Urothelium cell line (cell line): ENCODE measurements around the gene COL4A2.
"Not testable (repeated sequence)": the region's sequence is repeated elsewhere in the genome, so short reads cannot be mapped to it uniquely, and the experiment has no call there.

Experiments
- DNase-seq: peaks from one replicate; pipeline ENCODE4 v3.0.0; 2011; ENCODE audit warnings: low spot score, mixed read lengths
- FAIRE-seq: peaks from 2 replicates; lab custom pipeline; 2011; peaks lifted over from hg19 to GRCh38; lab: Jason Lieb, UNC

COL4A2 gene

DNA sequence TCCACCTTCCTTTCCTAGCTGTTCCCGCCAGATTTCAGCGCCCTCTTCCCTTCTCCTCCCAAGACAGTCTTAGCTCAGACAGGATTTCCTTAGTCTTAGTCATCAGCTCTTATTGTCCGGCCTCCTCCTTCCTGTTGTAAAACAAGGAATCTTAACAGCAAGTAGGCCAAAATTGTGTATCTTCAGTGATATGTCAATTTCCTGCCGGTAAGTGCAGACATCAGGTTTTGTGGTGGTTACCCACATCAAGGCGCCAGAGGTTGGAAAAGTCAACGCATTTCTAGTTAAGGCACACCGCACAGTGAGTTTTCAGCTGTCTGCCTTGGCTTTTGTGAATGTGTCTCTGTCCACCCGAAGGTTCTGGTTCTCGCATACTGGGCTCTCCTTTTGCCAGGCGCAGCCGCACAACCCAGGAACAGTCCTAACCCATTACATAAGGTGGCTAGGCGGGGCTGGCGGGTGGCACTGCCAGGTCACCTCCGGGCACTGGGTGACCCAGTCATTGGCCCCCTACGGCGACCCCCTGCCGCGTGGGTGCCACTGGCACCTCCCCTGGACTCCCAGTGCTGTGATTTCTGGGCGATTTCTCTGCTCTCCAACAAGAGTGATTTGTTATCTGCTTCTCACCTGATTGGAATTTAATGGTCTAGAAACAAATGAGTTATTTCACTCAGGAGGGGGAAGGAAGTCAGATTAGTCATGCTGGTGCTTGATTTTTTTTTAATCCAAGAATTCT, 12.9 kb downstream of the COL4A2 start:
- FAIRE-seq = no peak
- DNase-seq = peak; percentile 65

DNA sequence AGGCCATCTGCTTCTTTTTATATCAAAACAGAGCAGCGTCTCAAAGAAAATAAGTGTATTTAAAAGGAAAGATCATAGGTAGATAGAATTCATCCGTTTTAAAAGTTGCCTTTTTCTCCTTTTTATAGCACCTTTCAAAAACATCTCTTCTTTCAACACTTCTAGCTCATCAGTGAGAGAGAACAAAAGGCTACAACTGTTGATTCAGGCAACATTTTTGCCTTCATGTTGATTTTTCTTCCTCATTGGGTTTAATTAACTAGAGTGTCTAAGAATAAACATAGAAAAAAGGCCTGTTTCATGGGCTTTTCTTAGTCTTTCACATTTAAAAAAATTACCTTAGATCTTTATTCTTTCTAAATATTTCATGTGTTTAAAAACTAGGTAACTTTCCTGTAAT, 13.6 kb downstream of the COL4A2 start:
- DNase-seq = no peak
- no peak for FAIRE-seq

DNA sequence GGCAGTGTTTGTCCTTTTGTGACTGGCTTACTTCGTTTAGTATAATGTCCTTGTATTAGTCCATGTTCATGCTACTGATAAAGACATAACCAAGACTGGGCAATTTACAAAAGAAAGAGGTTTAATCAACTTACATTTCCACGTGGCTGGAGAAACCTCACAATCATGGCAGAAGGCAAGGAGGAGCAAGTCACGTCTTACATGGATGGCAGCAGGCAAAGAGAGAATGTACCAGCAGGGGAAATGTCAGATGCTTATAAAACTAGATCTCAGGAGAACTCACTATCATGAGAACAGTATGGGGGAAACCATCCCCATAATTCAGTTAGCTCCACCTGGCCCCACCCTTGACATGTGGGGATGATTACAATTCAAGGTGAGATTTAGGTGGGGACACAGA, 14.5 kb downstream of the COL4A2 start:
- not testable (repeated sequence) for FAIRE-seq, DNase-seq

DNA sequence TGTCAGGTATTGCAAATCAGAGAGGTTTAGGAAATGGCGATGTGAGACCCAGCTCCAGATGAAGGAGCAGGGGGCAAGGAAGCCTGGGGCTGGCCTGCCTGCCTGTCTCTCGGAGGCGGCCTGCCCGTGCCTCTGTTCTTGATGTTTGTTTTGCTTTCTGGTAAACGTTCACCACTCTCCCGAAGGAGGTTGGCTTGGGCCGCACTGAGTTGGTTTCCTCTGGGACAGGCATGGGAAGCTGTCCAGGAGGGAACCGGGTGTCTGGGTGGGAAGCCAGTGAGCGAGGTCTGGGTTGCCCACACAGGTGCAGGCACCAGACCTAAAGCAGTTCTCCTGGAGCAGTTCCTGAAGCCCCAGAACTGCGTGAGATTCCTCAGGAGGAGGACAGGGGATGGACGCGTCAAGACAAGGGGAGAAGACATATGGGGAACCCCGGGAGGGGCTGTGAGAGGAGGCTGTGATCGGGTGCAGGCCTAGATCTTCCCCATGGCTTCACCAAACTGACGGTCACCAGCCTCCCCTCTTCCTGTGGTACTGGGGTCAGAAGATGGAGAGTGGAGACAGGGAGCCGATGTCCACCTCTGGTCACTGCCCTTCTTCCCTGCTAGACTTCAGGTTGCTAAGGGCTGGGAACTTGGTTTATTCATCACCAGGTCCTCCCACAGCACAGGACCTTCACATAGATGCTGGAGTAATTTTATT, 15.2 kb downstream of the COL4A2 start:
- DNase-seq (no peak), FAIRE-seq (no peak)

DNA sequence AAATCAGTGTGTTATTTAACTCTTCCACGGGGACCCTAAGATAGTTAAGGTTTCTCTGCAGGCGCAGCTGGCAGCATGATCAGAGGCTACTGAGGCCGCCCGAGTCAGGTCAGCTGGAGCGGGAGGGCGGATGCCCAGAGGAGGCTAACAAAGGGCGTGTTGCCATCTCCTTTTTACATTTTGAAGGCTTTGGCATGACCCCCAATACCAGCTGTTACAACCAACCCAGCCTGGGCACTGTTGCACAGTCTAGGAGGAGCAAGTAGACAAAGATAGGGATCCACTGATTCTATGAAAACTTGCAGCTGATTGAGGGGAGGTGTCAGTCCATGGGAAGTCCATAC, 15.7 kb downstream of the COL4A2 start:
- FAIRE-seq = no peak
- DNase-seq = no peak

DNA sequence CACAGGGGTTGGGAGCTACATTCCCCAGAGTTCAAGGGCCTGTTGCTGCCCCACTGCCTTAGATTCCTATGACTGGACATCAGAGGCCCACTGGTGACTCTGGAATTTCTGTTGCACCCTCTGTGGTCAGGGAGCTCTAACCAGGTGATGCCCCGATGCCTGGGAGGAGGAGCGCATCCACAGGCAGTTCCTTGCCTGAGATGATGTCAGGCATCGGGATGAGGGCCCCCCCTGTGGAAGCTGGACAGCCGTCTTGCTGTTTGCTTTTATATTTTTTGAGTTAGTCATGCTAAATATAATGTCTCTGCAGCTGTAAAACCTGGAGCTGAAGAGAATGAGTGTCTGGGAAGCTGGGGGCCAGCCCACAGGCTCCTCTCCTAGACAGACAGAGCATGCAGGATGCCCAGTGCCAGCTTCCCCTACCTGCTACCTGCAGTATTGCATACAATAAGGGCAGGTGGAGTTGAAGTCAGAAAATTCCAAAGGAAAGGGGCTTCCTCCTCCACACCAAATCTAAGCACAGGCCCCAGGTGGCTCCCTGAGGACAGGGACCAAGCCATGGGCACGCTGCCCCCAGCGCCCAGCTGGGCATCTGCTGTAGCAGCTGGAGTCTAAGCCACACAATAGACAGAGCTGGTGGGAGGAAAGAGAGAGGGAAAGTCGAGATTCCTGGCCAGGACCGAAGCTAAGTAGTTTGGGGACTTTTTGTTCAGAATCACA, 16.2 kb downstream of the COL4A2 start:
- no peak for FAIRE-seq

DNA sequence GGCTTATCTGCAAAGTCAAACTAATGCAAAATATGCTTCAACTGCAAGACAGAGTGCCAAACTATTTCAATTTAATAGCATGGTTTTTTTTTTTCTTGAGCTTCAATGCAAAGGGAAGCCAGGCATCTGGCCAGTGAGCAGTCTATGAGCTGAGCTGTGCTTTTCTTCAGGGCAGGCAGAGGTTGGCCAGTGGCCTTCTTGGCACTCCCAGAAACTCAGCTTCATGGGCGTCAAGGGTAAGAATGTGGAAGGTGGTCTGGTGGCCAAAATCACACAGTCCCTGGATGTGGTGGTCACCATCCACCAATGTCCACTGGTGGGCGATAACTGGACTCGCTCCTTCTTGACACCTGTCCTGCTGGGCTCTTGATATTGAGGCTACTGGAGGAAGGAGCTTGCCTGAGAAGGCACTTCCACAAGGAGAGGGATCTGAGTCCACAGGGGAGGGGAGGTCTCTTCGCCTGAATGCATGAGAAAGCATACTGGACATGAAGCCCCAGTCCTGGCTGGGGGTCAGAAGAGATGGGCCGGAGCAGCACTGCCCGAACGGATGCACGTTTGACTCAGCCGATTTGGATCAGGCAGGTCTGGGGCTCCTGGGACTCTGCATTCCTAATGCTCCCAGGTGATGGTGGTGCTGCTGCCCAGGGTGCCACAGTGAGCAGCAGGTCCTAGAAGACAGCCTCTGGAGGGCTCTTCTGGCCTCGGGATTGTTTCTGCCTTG, 17.1 kb downstream of the COL4A2 start:
- FAIRE-seq = no peak
- DNase-seq = no peak

More for the DNA sequence above, 16.2 kb downstream of the COL4A2 start:
- peak; percentile 52 for DNase-seq

DNA sequence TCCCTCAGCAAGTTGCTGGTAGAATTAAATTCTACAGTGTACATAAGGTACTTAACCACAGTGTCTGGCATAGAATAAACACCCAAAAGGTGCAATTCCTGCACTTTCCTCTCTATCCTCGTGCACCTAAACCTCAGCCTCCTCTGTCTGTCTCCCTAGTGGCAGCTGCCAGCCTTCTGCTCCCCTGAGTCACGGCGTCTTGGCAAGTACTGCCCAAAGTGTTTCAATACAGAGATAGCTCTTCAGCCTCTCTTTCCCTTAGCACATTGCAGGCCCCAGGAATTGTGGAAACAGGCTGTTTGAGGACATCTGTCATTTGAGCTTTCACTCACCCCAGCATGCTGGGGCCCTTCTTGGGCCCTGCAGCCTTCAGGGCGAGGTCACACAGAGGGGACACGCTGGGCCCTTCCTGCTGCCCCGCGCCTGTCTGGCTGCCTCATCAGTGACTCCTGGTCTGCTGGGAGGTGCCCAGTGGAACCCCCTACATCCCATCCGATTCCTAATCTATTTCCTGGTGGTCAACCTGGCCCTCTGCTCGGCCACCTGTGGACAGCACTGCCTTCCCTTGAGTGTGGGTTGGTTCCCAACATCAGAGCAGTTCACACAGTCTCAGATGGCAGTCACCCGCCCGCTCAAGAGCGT, 19.3 kb downstream of the COL4A2 start:
- DNase-seq (no peak), FAIRE-seq (no peak)

DNA sequence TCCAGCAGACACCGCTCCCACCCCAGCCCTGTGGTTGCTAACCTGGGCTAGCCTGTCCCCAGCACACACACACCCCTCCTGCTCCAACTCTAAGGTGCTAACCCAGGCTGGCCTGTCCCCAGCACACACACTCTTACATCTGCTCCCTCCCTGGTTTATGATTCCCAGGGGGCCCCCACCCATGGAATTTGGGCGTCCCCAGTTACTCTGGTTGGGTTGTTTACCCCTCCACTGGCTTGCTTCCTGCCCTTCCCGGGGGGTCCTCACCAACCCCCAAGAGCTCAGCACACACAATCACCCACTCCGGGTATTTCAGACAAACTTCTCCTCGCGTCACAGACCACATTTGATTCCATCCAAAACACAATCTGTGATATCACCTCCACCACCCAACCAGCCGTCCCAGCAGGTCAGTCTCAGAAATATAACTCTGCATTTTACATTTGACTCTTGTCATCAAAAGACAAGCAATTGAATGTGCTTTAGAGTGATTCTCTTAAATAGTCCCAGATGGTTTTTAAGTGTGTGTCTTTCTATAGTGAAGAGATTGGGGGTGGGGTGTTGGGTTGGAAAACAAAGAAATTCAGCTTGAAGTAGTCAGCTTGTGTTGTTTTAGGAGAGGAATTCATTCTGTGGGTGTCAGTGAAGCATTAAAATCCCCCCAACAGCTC, 20.1 kb downstream of the COL4A2 start:
- FAIRE-seq = no peak

DNA sequence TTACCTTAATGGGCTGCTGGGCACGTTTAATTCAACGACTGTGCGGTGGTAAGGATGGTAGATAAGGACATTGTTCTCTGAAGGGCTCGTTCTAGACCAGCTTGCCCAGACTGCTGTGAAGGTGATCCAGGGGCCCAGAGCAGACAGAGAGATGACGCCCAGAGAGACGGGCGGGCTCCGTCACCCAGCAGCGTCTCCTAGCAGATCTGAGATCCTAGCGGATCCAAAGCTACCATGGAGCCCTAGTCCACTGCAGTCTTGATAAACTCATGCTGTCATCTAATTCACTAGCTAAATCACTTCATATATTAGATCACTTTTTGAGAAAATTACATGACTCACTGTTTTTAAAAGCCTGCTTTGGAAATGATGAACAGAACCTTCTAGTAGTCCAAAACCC, 21.5 kb downstream of the COL4A2 start:
- DNase-seq (no peak), FAIRE-seq (no peak)

More for the DNA sequence above, 20.1 kb downstream of the COL4A2 start:
- DNase-seq = no peak

DNA sequence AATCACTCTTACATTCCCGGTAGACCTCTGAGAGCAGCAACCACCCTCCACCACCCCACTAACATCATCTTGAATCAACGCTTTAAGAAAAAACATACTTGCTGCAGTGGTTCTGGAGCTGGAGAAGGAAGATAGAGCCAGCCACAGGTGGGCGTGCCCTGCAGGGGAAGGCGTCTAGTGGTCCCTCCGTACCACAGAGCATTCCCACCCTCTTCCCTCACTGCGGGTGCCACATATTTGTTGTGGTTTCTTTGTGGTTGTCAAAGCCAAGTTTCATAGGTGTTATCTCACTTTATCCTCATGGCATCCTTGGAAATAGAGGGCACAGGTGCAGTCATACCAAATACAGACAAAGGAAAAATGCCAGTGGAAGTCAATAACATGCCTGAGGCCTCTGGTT, 22.2 kb downstream of the COL4A2 start:
- FAIRE-seq (no peak), DNase-seq (no peak)

DNA sequence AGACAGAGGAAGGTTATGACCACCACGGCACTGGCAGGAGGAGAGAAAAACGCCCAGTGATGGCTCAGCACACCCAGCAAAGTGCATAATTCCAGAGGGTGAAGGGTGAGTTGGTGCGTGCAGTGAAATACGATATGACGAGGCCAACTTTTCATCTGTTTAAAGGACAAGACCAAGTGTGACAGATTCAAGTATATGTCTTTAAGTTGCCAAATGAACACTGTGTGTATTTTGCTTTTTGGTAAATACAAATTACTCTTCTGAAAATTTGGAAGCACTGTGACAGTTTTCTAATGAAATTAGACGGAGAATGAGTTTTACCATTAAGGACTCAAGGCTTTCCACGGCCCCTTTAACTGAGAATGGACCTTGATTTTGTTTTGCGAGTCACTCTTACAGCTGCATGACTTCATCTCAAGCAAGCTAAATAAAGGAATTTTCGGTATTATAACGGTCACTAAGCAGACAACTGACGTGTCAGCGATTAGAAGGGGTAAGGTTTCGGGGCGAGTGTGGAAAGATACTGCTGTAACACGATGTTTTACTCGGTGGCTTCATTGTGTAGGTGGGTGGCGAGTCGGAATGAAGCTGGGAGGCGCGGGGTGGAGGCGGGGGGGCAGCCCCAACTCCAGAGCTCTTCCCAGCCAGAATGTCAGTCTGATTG, 22.8 kb downstream of the COL4A2 start:
- FAIRE-seq = no peak
- DNase-seq = no peak

DNA sequence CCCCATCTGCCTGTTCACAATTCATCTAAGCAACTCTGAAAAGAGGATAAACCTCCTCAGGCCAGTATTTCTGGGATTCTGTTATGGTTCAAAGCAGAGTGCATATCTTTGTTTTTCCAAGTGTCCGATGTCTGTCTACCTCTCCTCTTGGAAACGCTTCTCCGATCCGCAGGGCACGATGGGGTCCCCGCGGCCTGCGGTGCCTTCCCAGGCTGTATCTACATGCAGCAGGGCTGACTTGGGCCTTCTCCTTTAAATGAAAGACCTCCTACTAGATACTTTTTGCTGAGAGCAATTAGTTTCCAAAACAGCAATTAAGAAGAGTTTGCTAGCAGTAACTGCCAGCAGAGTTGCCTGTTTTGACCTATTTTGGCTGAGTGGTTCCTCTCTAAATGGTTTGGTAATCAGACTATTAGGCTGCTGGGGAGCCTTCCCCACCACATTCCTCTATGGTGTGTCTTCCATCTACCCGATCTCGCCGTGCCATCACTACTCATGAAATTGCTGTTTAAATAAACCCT, 23.5 kb downstream of the COL4A2 start:
- DNase-seq (no peak), FAIRE-seq (no peak)

DNA sequence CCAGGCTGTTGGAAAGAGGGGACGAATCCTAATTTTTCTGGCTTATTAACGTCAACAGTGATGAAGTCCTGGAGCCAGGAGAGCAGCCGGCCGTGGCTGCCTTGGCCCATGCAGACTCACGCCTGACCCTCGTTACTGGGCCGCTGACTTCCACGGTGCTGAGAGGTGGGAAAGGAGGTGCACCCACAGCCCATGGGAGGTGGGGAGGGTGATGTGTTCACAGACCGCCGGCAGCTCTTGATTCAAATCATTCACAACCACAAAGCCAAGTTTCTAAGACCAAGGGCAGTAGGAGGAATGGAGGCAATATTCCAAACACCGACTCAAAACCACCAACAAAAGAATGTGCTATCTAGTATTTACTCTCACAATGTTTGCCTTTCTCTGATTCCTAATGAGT, 24.3 kb downstream of the COL4A2 start:
- no peak for FAIRE-seq
- DNase-seq = no peak

DNA sequence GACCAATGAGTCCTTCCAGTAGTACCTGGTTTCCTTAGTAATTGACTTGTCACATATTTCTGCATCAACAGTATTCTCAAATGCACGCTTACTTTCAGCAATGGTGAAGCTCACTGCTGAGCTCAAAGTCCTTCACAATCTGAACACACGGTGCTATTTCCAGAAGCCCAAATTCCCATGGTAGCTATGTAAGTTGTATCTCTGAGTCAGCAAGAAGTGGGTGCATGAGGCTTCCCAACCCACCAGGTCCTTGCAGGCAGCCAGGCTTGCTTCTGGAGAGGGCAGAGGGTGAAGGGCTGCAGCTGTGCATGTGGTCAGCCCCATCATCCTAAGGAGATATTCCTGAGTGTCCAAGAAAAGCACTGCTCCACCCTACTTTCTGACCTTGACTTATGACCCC, 25.7 kb downstream of the COL4A2 start:
- DNase-seq = no peak
- FAIRE-seq = no peak

DNA sequence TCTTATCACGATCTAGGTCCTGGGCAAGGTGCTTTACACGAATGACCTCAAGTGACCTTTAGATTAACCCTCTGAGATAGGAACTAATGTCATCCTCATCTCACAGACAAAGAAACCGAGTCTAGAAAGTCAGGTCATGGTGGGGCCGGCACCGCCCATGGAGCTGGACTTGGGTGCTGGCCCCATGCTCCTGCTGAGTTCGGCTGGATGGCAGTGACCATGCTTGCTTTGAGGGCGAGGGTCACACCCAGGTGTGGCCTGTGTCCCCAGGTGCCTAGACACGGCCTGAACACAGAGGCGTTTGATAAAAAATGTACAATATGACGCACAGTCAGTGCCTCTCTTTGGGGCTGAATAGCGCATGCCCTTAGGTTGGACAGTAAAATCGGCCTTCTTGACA, 26.8 kb downstream of the COL4A2 start:
- DNase-seq (no peak), FAIRE-seq (no peak)

DNA sequence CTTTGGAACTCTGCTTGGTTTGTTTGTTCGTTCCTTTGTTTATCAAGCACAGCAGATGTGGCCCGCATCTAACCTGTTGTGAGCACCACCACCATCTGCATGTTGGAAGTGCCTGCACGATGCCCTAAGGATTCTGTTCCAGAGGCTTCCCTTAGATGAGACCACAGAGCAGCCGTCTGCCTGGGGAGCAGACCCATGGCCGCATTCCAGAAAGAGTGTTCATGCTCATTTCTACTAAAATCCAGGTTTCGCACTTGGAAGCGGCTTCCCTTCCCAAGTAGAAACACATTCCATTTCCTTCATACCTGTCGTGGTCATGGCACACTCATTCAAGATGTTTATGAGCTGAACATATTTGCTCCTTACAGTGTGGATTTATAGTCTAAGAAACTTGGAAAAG, 27.2 kb downstream of the COL4A2 start:
- DNase-seq (no peak), FAIRE-seq (no peak)

DNA sequence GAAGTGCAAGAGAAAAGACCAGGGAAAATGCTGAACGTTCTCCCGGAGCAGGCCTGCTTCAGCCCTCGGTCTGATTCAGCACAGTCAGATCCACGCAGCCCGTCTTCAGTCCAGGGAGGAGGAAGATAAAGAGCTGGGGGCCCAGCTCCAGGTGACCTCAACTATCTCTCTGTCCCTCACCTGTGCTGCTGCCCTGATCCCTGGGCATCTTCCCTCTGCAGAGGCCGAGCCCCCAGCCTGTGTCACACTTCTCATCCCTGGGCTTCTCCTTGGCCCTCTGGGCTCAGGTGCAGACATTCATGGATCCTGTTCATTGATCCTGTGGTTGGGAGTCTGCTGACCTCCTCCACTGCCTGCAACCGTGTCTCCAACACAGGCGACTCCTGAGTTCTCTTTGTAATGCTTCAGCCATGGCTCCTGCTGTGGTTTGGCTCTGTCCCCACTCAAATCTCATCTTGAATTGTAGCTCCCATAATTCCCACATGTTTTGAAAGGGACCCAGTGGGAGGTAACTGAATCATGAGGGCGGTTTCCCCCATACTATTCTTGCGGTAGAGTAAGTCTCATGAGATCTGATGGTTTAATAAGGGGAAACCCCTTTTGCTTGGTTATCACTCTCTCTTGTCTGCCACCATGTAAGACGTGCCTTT, 27.9 kb downstream of the COL4A2 start:
- DNase-seq (no peak), FAIRE-seq (no peak)

DNA sequence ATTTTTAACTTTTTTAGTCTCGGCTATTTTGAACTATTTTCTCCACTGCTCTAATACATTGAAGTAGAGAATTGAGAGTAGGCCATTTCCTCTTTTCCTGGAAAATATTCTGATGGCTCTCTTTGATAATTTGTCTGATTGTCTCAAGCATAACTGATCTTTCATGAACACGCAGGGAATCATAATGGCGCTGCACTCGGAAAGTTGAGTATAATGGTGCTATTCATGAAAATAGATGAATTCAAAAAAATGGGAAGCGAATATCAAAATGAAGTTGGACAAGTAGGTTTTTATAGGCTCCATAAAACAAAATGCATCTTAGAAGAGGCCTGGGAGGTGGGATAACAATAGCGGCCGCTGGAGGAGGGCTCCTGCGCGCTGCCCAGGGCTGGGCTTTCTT, 29.0 kb downstream of the COL4A2 start:
- no peak for FAIRE-seq

More for the DNA sequence above, 29.0 kb downstream of the COL4A2 start:
- no peak for DNase-seq
